ENCODE results near the gene FAM13A. TPM values are rescaled to one million over a fixed set of nuclear protein-coding genes. Genes with fewer than 3 reads are reported as not detected.
A peak's percentile ranks its signal among the peaks of the same experiment; 100 is the strongest.

Gene FAM13A
- total RNA-seq, 4 donors from 2014 or later: 5.2 to 19.1 (median 8.2) TPM

DNA sequence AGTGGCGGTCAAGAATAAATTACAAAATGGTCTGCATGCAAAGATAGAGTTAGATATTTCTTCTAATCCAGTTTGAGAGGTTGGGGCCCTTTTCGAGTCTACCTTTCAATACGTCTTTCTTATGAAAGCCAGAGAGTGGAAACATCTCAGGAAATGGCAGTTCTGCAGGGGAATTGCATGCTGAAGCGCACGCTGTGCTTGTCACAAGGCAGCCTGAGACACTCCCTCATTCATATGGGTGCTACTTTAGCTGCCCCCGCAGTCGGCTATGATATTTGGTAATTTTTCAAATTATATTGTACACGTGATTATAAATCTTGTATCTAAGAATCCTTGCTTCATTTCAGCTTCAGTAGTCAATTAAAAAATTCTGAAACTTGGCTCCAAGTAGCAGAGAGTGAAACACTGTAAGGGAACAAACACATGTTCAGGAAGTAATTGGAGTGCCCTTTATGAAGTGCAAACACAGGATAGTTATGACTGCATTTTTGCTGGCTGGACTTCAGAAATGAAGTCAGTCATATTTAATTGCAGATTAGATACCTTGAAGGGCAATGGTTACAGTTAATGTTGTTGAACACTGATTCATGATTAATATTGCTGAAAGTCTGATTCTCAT, 213.8 kb downstream of the FAM13A start:
- intact Hi-C loops (cut with DNase I): no loop called here
- Histone ChIP-seq H3K4me3 (no peak overlapping the region), H3K36me3 (no peaks in the 10 kb centered on the region), H3K27me3 (no peaks in the 10 kb centered on the region), H3K27ac (no peak overlapping the region), H3K9me3 (no peaks in the 10 kb centered on the region), H3K4me1 (no peaks in the 10 kb centered on the region)
- WGBS, 2 donors: 80 to 84% methylated on average over 8 of the region's 8 CpGs
- DNase-seq: no peak
- TF ChIP-seq, protein P1, sequence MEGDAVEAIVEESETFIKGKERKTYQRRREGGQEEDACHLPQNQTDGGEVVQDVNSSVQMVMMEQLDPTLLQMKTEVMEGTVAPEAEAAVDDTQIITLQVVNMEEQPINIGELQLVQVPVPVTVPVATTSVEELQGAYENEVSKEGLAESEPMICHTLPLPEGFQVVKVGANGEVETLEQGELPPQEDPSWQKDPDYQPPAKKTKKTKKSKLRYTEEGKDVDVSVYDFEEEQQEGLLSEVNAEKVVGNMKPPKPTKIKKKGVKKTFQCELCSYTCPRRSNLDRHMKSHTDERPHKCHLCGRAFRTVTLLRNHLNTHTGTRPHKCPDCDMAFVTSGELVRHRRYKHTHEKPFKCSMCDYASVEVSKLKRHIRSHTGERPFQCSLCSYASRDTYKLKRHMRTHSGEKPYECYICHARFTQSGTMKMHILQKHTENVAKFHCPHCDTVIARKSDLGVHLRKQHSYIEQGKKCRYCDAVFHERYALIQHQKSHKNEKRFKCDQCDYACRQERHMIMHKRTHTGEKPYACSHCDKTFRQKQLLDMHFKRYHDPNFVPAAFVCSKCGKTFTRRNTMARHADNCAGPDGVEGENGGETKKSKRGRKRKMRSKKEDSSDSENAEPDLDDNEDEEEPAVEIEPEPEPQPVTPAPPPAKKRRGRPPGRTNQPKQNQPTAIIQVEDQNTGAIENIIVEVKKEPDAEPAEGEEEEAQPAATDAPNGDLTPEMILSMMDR (IDR thresholded peaks at IDR 0.05): no peak
- no peak for TF ChIP-seq POLR2A (IDR thresholded peaks at IDR 0.05)

GRCh38 chr4:88841635-88842034, 215.3 kb downstream of the FAM13A start:
- TF ChIP-seq, protein P1 (IDR thresholded peaks at IDR 0.05): no peak
- no peak for TF ChIP-seq POLR2A (IDR thresholded peaks at IDR 0.05)
- WGBS, 2 donors: 86 to 88% methylated on average over 4 of the region's 4 CpGs
- Histone ChIP-seq H3K27ac (no peak overlapping the region), H3K36me3 (no peaks in the 10 kb centered on the region), H3K9me3 (no peaks in the 10 kb centered on the region), H3K4me1 (no peaks in the 10 kb centered on the region), H3K4me3 (no peak overlapping the region), H3K27me3 (no peaks in the 10 kb centered on the region)
- DNase-seq: no peak
- intact Hi-C loops (cut with DNase I): no loop called here

DNA sequence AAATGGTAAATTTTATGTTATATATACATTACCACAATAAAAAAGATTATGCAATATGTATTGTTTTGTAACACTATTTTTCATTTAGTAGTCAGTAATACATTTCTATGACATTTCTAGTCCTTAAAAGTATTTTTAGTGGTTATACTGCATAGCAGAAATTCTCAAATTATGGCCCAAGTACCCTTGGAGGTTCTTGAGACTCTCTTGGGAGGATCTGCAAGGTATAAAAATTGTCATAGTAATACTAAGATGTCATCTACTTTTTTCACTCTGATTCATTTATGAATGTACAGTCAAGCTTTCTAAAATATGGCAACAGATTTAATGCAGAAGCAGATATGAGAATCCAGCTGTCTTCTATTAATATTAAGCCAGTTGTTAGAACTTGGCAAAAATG, 220.8 kb downstream of the FAM13A start:
- Histone ChIP-seq H3K4me1 (no peaks in the 10 kb centered on the region), H3K27me3 (no peaks in the 10 kb centered on the region), H3K27ac (no peak overlapping the region), H3K9me3 (no peaks in the 10 kb centered on the region), H3K4me3 (no peak overlapping the region), H3K36me3 (no peaks in the 10 kb centered on the region)
- no peak for TF ChIP-seq POLR2A (IDR thresholded peaks at IDR 0.05)
- TF ChIP-seq, protein P1 (IDR thresholded peaks at IDR 0.05): no peak
- intact Hi-C loops (cut with DNase I): no loop called here
- DNase-seq: no peak

DNA sequence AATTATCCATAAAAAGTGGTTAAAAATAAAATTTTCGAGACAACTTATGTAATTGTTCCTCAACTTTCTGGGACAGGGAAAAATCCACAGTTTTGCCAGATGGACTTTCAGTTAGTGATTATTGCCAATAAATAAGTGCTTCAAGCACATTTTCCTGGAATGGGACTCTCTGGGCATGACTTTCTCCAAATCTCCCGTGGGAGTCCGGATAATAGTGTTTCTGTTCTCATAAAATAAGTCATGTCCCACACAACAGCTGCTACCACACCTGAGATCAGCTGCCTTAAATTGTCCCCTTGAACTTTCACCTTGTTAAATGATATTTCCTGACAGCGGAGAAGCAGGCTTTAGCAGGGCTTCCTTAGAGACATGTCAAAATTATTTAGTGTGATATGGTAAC, 226.0 kb downstream of the FAM13A start:
- Histone ChIP-seq H3K36me3 (no peaks in the 10 kb centered on the region), H3K4me1 (no peaks in the 10 kb centered on the region), H3K4me3 (no peak overlapping the region), H3K27ac (no peak overlapping the region), H3K9me3 (no peaks in the 10 kb centered on the region), H3K27me3 (no peaks in the 10 kb centered on the region)
- 66 to 76% methylated on average over 4 of the region's 4 CpGs for WGBS, 2 donors
- no peak for DNase-seq
- intact Hi-C loops (cut with DNase I): no loop called here
- TF ChIP-seq, protein P1 (IDR thresholded peaks at IDR 0.05): no peak
- TF ChIP-seq POLR2A (IDR thresholded peaks at IDR 0.05): no peak

DNA sequence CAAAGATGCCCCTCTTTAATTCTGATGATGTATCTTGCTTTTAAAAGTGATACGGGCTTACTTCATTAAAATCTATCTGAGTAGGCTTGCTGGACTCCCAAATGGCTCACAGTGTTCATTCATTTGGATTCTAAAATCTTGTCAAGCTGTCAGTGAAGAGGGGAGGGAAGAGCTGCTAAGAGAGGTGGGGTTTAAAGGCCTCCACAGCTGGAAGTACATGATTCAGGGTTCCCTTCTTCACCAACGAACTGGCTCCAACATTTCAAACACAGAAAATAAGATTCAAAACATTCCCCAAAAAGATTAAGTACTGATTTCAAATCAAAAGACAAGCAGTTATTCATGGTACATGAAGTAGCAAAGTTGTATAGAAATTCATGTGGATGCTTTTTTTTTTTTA, 226.4 kb downstream of the FAM13A start:
- WGBS, 2 donors: 66 to 80% methylated on average over 2 of the region's 2 CpGs

More for the DNA sequence above, 226.4 kb downstream of the FAM13A start:
- Histone ChIP-seq H3K27ac (peak overlapping the region in 1 of 4 donors; percentile 7), H3K36me3 (no peaks in the 10 kb centered on the region), H3K9me3 (no peaks in the 10 kb centered on the region), H3K4me3 (no peak overlapping the region), H3K27me3 (no peaks in the 10 kb centered on the region), H3K4me1 (no peaks in the 10 kb centered on the region)
- no peak for DNase-seq
- TF ChIP-seq POLR2A (IDR thresholded peaks at IDR 0.05): no peak
- TF ChIP-seq, protein P1 (IDR thresholded peaks at IDR 0.05): no peak
- intact Hi-C loops (cut with DNase I): no loop called here

All from esophagus squamous epithelium (tissue), 5 donors.